PC-3 (cell line): ENCODE data around the gene MRPL33. TPM values are rescaled to one million over a fixed set of nuclear protein-coding genes. Genes with fewer than 3 reads are reported as not detected.

ENCODE experiments used
- ATAC-seq: fragments of 200-7000 bp; cut with Tn5 transposase; 2 replicates; pipeline ENCODE4 v1.9.1; 2020; ENCODE audit warnings: mild to moderate bottlenecking, moderate library complexity
- BruUV-seq: library from RNA; stranded (reverse); fragments of 400-500 nt; replicated peaks from 2 replicates; lab custom pipeline; 2021; lab: Mats Ljungman, UMichigan
- CTCF ChIA-PET: fragments of 300-600 bp; sonication (Branson Sonifier 250); formaldehyde crosslinking; loops from one replicate; lab custom pipeline; 2022; ENCODE audit warnings: antibody characterized with exemption; lab: Charles Lee
- POLR2A ChIA-PET: fragments of 300-600 bp; sonication (Branson Sonifier 250); formaldehyde crosslinking; loops from one replicate; lab custom pipeline; 2022; ENCODE audit warnings: antibody characterized with exemption; ENCODE audit not compliant: unreplicated experiment; lab: Charles Lee
- DNase-seq: peaks from one replicate; pipeline ENCODE4 v3.0.0-alpha.2; 2015
- H2AFZ ChIP-seq: fragments of 300-600 bp; sonication (generic); 2 replicates; pipeline ENCODE4 v1.6.0; 2016; ENCODE audit warnings: antibody characterized with exemption, low read length
- H3F3A ChIP-seq: fragments of 300-600 bp; sonication (generic); one replicate; pipeline ENCODE4 v1.6.0; 2017; ENCODE audit warnings: antibody characterized with exemption, low read length, control low read depth, mild to moderate bottlenecking; ENCODE audit not compliant: unreplicated experiment
- H3K27ac ChIP-seq: fragments of 300-600 bp; sonication (generic); 2 replicates; pipeline ENCODE4 v1.5.1; 2016; ENCODE audit warnings: mild to moderate bottlenecking, low read length
- H3K27me3 ChIP-seq: fragments of 300-600 bp; sonication (generic); 2 replicates; pipeline ENCODE4 v1.6.1; 2016; ENCODE audit warnings: low read length, mixed read lengths
- H3K36me3 ChIP-seq: fragments of 300-600 bp; sonication (generic); 2 replicates; pipeline ENCODE4 v1.6.1; 2016; ENCODE audit warnings: low read depth, mixed run types, low read length, mixed read lengths
- H3K4me1 ChIP-seq: fragments of 300-600 bp; sonication (generic); 2 replicates; pipeline ENCODE4 v1.5.1; 2016; ENCODE audit warnings: low read length; ENCODE audit not compliant: insufficient read depth
- H3K4me2 ChIP-seq: fragments of 300-600 bp; sonication (generic); 2 replicates; pipeline ENCODE4 v1.6.0; 2016; ENCODE audit warnings: low read length
- H3K4me3 ChIP-seq: fragments of 300-600 bp; sonication (generic); 2 replicates; pipeline ENCODE4 v1.5.1; 2016; ENCODE audit warnings: mild to moderate bottlenecking, low read length, mixed read lengths
- H3K79me2 ChIP-seq: fragments of 300-600 bp; sonication (generic); 2 replicates; pipeline ENCODE4 v1.6.1; 2017; ENCODE audit warnings: low read length, mixed read lengths
- H3K9ac ChIP-seq: fragments of 300-600 bp; sonication (generic); 2 replicates; pipeline ENCODE4 v1.6.0; 2016; ENCODE audit warnings: mild to moderate bottlenecking, low read length
- H3K9me2 ChIP-seq: fragments of 300-600 bp; sonication (generic); replicated peaks from 2 replicates; pipeline ENCODE4 v1.6.1; 2016; ENCODE audit warnings: mixed run types, low read length, mixed read lengths
- H3K9me3 ChIP-seq: fragments of 300-600 bp; sonication (generic); 2 replicates; pipeline ENCODE4 v1.6.1; 2016; ENCODE audit warnings: low read length, mixed read lengths
- H4K20me1 ChIP-seq: fragments of 300-600 bp; sonication (generic); 2 replicates; pipeline ENCODE4 v1.6.1; 2016; ENCODE audit warnings: low read length, mixed read lengths
- EZH2 ChIP-seq: fragments of 300-600 bp; sonication (generic); IDR thresholded peaks from one replicate; pipeline ENCODE4 v1.6.1; 2017; ENCODE audit warnings: antibody characterized with exemption, mild to moderate bottlenecking, low read length; ENCODE audit not compliant: unreplicated experiment
- EZH2phosphoT487 ChIP-seq: fragments of 300-600 bp; sonication (generic); IDR thresholded peaks from 2 replicates; pipeline ENCODE4 v1.6.1; 2018; ENCODE audit warnings: mild to moderate bottlenecking, antibody characterized with exemption, low read length, borderline replicate concordance
- intact Hi-C: fragments of 100-400 bp; cut with micrococcal nuclease; formaldehyde crosslinking; loops from 2 replicates; pipeline ENCODE4 v1.9.0; 2023
- total RNA-seq: library from RNA; depleted of rRNA; stranded (reverse); fragments of >200 nt; gene quantifications from 2 replicates; pipeline ENCODE4 v1.2.3, GENCODE V29; 2014
- TF ChIP-seq, protein P1 (sequence below): fragments of 300-600 bp; sonication (generic); conservative IDR thresholded peaks from 2 replicates; pipeline ENCODE4 v1.5.1; 2017; ENCODE audit warnings: antibody characterized with exemption, low read depth, mild to moderate bottlenecking, low read length

Gene MRPL33
- total RNA-seq, 1 experiment from 2014 or later, result 110 TPM

DNA sequence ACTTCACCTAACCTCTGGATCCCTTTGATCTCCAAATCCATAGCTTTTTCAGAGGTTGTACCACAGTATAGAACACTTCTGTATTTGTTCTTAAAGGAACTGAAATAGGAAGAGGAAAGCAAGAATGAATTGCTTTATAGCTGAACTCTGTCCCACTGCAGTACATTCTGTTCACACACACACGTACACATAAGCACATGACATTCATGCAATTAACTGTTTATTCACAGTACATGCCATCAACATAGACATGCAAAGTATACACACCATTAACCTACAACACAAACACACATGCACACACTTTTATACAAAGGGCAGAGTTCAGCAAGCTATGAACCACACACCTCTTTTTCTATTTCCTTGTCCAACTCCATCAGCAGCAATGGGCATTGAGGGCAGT, 43.2 kb downstream of the MRPL33 start:
- intact Hi-C loops, result no loop called here

DNA sequence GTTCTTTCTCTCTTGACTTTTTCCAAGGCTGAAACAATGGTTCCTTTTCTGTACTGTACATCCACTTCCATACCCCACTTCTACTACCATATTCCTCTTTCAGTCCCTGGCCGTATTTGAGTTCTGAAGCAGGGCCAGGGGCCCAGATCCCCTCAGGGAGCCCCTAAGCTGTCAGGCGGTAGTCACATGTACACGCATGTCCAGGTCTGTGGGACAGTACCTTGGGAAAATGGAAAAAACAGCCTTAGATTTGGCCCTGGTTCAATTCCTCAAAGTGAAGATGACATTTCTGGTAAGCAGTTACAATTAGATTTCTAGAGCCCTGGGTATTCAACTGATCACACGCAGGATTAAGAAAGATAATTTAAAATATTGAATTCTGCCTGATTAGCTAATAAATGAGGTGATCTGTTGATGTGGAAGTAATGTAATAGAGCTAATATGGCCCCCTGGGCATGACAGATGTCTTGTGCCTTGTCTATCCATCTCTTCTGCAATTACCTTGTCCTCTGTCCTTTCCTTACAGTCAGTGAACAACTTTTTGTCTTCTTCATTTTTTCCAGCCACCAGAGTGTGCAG, 44.4 kb downstream of the MRPL33 start:
- Histone ChIP-seq H3K9me3 (no peaks in the 10 kb centered on the region), H3K27me3 (no peaks in the 10 kb centered on the region), H3K9ac (no peak overlapping the region), H3K27ac (no peak overlapping the region), H3K36me3 (no peaks in the 10 kb centered on the region), H4K20me1 (no peaks in the 10 kb centered on the region), H3K4me1 (peaks cover 7% of the 10 kb centered on the region), H3K4me2 (no peak overlapping the region), H3K4me3 (no peak overlapping the region), H3K9me2 (no peaks in the 10 kb centered on the region), H2AFZ (no peak overlapping the region), H3F3A (no peaks in the 10 kb centered on the region), H3K79me2 (no peaks in the 10 kb centered on the region)
- BruUV-seq, result no TSS peak
- intact Hi-C loops, result no loop called here
- ATAC-seq (no peak), DNase-seq (no peak)
- TF ChIP-seq EZH2, result no peak
- TF ChIP-seq EZH2phosphoT487, result no peak
- TF ChIP-seq, protein P1, sequence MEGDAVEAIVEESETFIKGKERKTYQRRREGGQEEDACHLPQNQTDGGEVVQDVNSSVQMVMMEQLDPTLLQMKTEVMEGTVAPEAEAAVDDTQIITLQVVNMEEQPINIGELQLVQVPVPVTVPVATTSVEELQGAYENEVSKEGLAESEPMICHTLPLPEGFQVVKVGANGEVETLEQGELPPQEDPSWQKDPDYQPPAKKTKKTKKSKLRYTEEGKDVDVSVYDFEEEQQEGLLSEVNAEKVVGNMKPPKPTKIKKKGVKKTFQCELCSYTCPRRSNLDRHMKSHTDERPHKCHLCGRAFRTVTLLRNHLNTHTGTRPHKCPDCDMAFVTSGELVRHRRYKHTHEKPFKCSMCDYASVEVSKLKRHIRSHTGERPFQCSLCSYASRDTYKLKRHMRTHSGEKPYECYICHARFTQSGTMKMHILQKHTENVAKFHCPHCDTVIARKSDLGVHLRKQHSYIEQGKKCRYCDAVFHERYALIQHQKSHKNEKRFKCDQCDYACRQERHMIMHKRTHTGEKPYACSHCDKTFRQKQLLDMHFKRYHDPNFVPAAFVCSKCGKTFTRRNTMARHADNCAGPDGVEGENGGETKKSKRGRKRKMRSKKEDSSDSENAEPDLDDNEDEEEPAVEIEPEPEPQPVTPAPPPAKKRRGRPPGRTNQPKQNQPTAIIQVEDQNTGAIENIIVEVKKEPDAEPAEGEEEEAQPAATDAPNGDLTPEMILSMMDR, result no peak
- CTCF ChIA-PET, result no interaction called here
- POLR2A ChIA-PET, result no interaction called here

More for the DNA sequence above, 43.2 kb downstream of the MRPL33 start:
- TF ChIP-seq, protein P1, result no peak
- no peak for TF ChIP-seq EZH2phosphoT487
- TF ChIP-seq EZH2, result no peak
- BruUV-seq, result no TSS peak
- ATAC-seq, result no peak
- Histone ChIP-seq H3K27ac (no peak overlapping the region), H3K4me1 (peaks cover 17% of the 10 kb centered on the region), H3F3A (no peaks in the 10 kb centered on the region), H3K9me2 (no peaks in the 10 kb centered on the region), H4K20me1 (no peaks in the 10 kb centered on the region), H3K36me3 (no peaks in the 10 kb centered on the region), H3K4me3 (no peak overlapping the region), H3K9ac (no peak overlapping the region), H2AFZ (no peak overlapping the region), H3K27me3 (no peaks in the 10 kb centered on the region), H3K9me3 (no peaks in the 10 kb centered on the region), H3K4me2 (no peak overlapping the region), H3K79me2 (no peaks in the 10 kb centered on the region)
- ChIA-PET CTCF (no interaction called here), POLR2A (no interaction called here)
- DNase-seq, result no peak

- no peaks in the 10 kb centered on the region for H3K9me2 ChIP-seq
- CTCF ChIA-PET, result interaction anchor here (0.6 kb wide), 1 partner anchor 43 kb away, joined by 3 read pairs; no protein-coding TSS in a partner anchor
- ATAC-seq, result no peak
- DNase-seq, result no peak
- H3K9me3 ChIP-seq, result 0 out of 2 replicates have a peak, but pooled peaks cover 3% of the 10 kb centered on the region
- H2AFZ ChIP-seq, result no peak overlapping the region
- H3K36me3 ChIP-seq, result no peaks in the 10 kb centered on the region
- no peaks in the 10 kb centered on the region for H3K79me2 ChIP-seq
- H3K27ac ChIP-seq, result no peak overlapping the region
- H3K4me1 ChIP-seq, result no peaks in the 10 kb centered on the region
- H3K27me3 ChIP-seq, result no peaks in the 10 kb centered on the region
- no TSS peak for BruUV-seq
- no peaks in the 10 kb centered on the region for H4K20me1 ChIP-seq
- no peak overlapping the region for H3K9ac ChIP-seq
- POLR2A ChIA-PET, result no interaction called here
- no peak for TF ChIP-seq EZH2phosphoT487
- TF ChIP-seq, protein P1, result no peak
- no peak for TF ChIP-seq EZH2
- intact Hi-C loops, result no loop called here
- no peak overlapping the region for H3K4me3 ChIP-seq
- H3K4me2 ChIP-seq, result no peak overlapping the region
- H3F3A ChIP-seq, result no peaks in the 10 kb centered on the region
Observed at GRCh38 chr2:27822049-27822448, 50.5 kb downstream of the MRPL33 start.
